AG04449 (cell line): Measurements from ENCODE around the gene C16orf54.
"Not testable (repeated sequence)": the region's sequence is repeated elsewhere in the genome, so short reads cannot be mapped to it uniquely, and the experiment has no call there.

Source experiments
- CTCF ChIA-PET: fragments of 350-600 bp; formaldehyde crosslinking; extraction: SDS; loops from one replicate; lab custom pipeline; 2021; ENCODE audit warnings: antibody characterized with exemption; lab: Yijun Ruan, JAX
- POLR2A ChIA-PET: fragments of 400-600, 350-600 bp; formaldehyde crosslinking; extraction: SDS; loops from one replicate; lab custom pipeline; 2020; ENCODE audit warnings: antibody characterized with exemption, inconsistent platforms; lab: Yijun Ruan, JAX
- DNase-seq: peaks from one replicate; pipeline ENCODE4 v3.0.0-alpha.2; 2010; ENCODE audit warnings: low read depth, low spot score
- H3K4me3 ChIP-seq: 2 replicates; pipeline ENCODE4 v1.5.1; 2011; ENCODE audit warnings: low read depth, mild to moderate bottlenecking, control low read depth, low read length
- TF ChIP-seq, protein P1 (sequence below): IDR thresholded peaks from one replicate; pipeline ENCODE4 v1.5.1; 2011; ENCODE audit warnings: mild to moderate bottlenecking, moderate library complexity, low read length, control low read depth, inconsistent platforms; ENCODE audit not compliant: insufficient read depth; ENCODE audit errors: missing control alignments

The C16orf54 gene

DNA sequence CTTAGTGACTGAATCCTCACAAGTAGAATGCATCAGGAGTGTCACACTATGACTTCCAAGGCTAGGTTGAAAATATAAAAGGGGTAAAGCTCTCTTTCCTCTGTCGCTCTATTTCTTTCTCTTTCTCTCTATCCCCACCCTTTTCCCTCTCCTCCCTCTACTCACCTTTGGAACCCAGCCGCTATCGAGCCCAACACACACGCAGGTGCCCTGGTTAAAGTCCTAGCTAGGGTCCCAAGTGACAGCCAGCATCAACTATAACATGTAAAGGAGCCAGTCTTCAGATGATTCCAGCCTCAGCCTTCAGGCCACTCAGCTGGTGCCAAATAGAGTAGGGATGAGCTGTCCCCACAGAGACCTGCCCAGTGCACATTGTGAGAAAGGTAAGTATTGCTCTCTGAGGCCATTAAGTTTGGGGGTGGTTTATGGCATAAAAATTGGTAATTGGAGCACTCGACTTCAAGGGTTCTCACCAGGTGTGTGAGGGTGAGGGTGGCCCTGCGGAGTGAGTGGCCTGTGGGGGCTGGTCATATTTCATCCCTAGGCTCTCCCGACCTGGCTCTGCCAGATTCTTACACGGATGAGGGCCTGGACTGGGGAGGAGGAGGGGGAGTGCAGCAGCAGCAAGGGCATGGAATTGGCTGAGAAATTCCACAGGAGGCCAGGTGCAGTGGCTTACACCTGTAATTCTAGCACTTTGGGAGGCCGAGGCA lies 14.9 kb upstream of the C16orf54 start:
- CTCF ChIA-PET, result interaction anchor here (1.4 kb wide), 1 partner anchor 9 kb away, joined by 7 read pairs; no protein-coding TSS in a partner anchor
- TF ChIP-seq, protein P1, sequence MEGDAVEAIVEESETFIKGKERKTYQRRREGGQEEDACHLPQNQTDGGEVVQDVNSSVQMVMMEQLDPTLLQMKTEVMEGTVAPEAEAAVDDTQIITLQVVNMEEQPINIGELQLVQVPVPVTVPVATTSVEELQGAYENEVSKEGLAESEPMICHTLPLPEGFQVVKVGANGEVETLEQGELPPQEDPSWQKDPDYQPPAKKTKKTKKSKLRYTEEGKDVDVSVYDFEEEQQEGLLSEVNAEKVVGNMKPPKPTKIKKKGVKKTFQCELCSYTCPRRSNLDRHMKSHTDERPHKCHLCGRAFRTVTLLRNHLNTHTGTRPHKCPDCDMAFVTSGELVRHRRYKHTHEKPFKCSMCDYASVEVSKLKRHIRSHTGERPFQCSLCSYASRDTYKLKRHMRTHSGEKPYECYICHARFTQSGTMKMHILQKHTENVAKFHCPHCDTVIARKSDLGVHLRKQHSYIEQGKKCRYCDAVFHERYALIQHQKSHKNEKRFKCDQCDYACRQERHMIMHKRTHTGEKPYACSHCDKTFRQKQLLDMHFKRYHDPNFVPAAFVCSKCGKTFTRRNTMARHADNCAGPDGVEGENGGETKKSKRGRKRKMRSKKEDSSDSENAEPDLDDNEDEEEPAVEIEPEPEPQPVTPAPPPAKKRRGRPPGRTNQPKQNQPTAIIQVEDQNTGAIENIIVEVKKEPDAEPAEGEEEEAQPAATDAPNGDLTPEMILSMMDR, result no peak
- no peak overlapping the region for H3K4me3 ChIP-seq
- POLR2A ChIA-PET, result interaction anchor here (0.7 kb wide), 1 partner anchor 672 kb away, joined by 4 read pairs; no protein-coding TSS in a partner anchor
- DNase-seq, result no peak

DNA sequence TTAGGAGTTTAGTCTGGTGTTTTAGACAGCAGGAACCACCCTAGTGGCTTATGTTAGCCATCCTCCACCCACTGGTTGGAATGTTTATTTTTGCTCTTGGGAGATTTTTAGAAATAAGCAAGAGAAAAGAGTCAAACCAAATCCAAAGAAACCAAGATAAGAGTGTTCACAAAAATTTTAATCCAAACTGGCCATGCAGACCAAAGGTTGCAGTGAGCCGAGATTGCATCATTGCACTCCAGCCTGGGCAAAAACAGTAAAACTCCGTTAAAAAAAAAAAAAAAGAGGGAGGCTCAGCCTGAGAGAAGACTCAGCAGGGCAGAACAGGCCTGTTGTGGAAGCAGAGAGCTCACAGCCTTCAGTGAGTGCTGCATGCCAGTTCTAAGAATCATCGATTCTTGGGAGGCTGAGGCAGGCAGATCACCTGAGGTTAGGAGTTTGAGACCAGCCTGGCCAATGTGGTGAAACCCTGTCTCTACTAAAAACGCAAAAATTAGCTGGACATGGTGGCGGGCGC lies 12.2 kb upstream of the C16orf54 start:
- no peak overlapping the region for H3K4me3 ChIP-seq
- peak; percentile 7 for DNase-seq
- TF ChIP-seq, protein P1, result no peak
- CTCF ChIA-PET, result interaction anchor here (0.6 to 2.9 kb wide), 4 partner anchors 13 to 36 kb away, joined by 3 to 9 read pairs (median 6); no protein-coding TSS in a partner anchor
- POLR2A ChIA-PET, result no interaction called here

DNA sequence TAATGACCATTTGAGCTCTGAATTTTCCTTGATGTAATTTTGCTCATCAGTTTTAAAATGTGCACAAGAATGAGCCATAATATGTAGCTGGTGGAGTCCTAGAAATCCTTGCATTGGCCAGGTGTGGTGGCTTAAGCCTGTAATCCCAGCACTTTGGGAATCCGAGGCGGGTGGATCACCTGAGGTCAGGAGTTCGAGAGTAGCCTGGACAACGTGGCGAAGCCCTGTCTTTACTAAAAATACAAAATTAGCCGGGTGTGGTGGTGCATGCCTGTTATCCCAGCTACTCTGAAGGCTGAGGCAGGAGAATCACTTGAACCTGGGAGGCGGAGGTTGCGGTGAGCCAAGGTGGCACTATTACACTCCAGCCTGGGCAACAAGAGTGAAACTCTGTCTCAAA lies 11.3 kb upstream of the C16orf54 start:
- CTCF ChIA-PET, result interaction anchor here (0.6 to 2.9 kb wide), 4 partner anchors 13 to 265 kb away, joined by 3 to 9 read pairs (median 6); no protein-coding TSS in a partner anchor
- POLR2A ChIA-PET, H3K4me3 ChIP-seq, DNase-seq: not testable (repeated sequence)

DNA sequence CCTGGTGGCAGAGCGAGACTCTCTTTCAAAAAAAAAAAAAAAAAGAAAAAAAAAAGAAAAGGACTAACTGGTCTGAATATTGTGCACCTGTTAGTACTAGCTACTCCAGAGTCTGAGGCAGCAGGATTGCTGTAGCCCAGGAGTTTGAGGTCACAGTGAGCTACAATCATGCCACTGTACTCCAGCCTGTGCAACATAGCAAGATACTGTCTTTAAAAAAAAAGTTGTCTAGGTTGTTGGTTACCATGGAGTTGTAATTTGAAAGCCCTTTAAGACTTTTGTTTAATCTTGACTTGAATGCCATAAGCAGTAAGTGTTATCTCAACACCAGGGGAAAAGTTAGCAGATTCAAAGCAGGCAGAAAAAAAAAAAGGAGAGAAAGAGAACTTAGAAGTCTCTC lies 10.9 kb upstream of the C16orf54 start:
- DNase-seq, result no peak
- ChIA-PET CTCF (interaction anchor here (0.6 to 2.9 kb wide), 4 partner anchors 13 to 266 kb away, joined by 3 to 9 read pairs (median 6); no protein-coding TSS in a partner anchor), POLR2A (no interaction called here)
- TF ChIP-seq, protein P1, result no peak
- no peak overlapping the region for H3K4me3 ChIP-seq

DNA sequence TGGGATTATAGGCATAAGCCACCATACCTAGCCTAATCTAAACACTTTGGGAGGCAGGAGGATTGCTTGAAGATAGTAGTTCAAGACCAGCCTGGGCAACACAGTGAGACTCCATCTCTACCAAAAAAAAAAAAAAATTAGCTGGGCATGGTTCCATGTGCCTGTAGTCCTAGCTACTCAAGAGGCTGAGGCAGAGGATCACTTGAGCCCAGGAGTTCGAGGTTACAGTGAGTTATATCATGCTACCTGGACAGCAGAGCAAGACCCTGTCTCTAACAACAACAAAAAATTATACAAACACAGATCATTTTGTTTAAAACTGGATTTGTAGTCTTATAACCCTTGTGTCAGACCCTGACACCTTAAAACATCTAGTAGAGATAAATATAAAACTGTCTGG lies 7.7 kb upstream of the C16orf54 start:
- H3K4me3 ChIP-seq, result no peak overlapping the region
- ChIA-PET CTCF (interaction anchor here (2.2 kb wide), 1 partner anchor 18 kb away, joined by 8 read pairs; no protein-coding TSS in a partner anchor), POLR2A (no interaction called here)
- TF ChIP-seq, protein P1, result no peak
- DNase-seq, result no peak

DNA sequence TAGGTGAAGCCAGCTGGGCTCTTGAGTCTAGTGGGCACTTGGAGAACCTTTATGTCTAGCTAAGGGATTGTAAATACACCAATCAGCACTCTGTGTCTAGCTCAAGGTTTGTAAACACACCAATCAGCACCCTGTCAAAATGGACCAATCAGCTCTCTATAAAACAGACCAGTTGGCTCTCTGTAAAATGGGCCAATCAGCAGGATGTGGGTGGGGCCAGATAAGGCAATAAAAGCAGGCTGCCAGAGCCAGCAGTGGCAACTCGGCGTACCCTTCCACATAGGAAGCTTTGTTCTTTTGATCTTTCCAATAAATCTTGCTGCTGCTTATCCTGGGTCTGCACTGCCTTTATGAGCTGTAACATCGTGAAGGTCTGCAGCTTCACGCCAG lies 3.0 kb upstream of the C16orf54 start:
- H3K4me3 ChIP-seq, POLR2A ChIA-PET, DNase-seq: not testable (repeated sequence)
- CTCF ChIA-PET, result interaction anchor here (1.4 kb wide), 1 partner anchor 39 kb away, joined by 3 read pairs; no protein-coding TSS in a partner anchor
